DND-41 (cell line): ENCODE results near the gene CTRL.

Experiments
- ATAC-seq: fragments of 200-7000 bp; cut with Tn5 transposase; 3 replicates; pipeline ENCODE4 v1.9.1; 2021; ENCODE audit warnings: low read depth; ENCODE audit not compliant: insufficient read depth
- DNase-seq: peaks from one replicate; pipeline ENCODE4 v3.0.0-alpha.2; 2020
- H2AFZ ChIP-seq: 2 replicates; pipeline ENCODE4 v1.6.0; 2012; ENCODE audit warnings: low read depth, low read length
- H3K27ac ChIP-seq: 2 replicates; pipeline ENCODE4 v1.5.1; 2012; ENCODE audit warnings: low read length, inconsistent platforms
- H3K27me3 ChIP-seq: fragments of 200-600 bp; sonication (generic); 2 replicates; pipeline ENCODE4 v1.6.0; 2012; ENCODE audit warnings: low read length, mild to moderate bottlenecking, inconsistent platforms; ENCODE audit not compliant: insufficient read depth, poor library complexity
- H3K36me3 ChIP-seq: 2 replicates; pipeline ENCODE4 v1.5.1; 2012; ENCODE audit warnings: low read length, inconsistent platforms; ENCODE audit not compliant: insufficient read depth
- H3K4me1 ChIP-seq: 2 replicates; pipeline ENCODE4 v1.5.1; 2012; ENCODE audit warnings: mild to moderate bottlenecking, low read length; ENCODE audit not compliant: insufficient read depth
- H3K4me2 ChIP-seq: 2 replicates; pipeline ENCODE4 v1.6.0; 2012; ENCODE audit warnings: mild to moderate bottlenecking, moderate library complexity, low read length, inconsistent platforms; ENCODE audit not compliant: insufficient read depth
- H3K4me3 ChIP-seq, 2 experiments: fragments of 200-600 bp in 1 of 2; shearing (Covaris generic) in 1 of 2; 2 replicates each; pipeline ENCODE4 v1.5.1; 2012 to 2016; ENCODE audit warnings: inconsistent platforms in 2 of 2, low read length in 2 of 2, mild to moderate bottlenecking in 2 of 2, low read depth in 1 of 2, moderate library complexity in 1 of 2
- H3K79me2 ChIP-seq: 2 replicates; pipeline ENCODE4 v1.6.0; 2012; ENCODE audit warnings: low read length, inconsistent platforms; ENCODE audit not compliant: insufficient read depth
- H3K9ac ChIP-seq: 2 replicates; pipeline ENCODE4 v1.6.0; 2012; ENCODE audit warnings: low read depth, mild to moderate bottlenecking, inconsistent platforms, low read length, moderate library complexity
- H3K9me3 ChIP-seq: 2 replicates; pipeline ENCODE4 v1.5.1; 2012; ENCODE audit warnings: low read length, moderate library complexity, mild to moderate bottlenecking, inconsistent platforms; ENCODE audit not compliant: insufficient read depth, severe bottlenecking
- H4K20me1 ChIP-seq: 2 replicates; pipeline ENCODE4 v1.6.0; 2012; ENCODE audit warnings: low read length; ENCODE audit not compliant: insufficient read depth
- EZH2 ChIP-seq: IDR thresholded peaks from 3 replicates; pipeline ENCODE4 v1.6.1; 2012; ENCODE audit warnings: borderline replicate concordance, low read depth, mild to moderate bottlenecking, moderate library complexity, low read length, inconsistent platforms; ENCODE audit not compliant: severe bottlenecking
- TF ChIP-seq, protein P1 (sequence below): IDR thresholded peaks from 2 replicates; pipeline ENCODE4 v1.5.1; 2012; ENCODE audit warnings: borderline replicate concordance, low read length, moderate library complexity, mild to moderate bottlenecking; ENCODE audit not compliant: poor library complexity, severe bottlenecking; ENCODE audit errors: extremely low read depth

The CTRL gene

DNA sequence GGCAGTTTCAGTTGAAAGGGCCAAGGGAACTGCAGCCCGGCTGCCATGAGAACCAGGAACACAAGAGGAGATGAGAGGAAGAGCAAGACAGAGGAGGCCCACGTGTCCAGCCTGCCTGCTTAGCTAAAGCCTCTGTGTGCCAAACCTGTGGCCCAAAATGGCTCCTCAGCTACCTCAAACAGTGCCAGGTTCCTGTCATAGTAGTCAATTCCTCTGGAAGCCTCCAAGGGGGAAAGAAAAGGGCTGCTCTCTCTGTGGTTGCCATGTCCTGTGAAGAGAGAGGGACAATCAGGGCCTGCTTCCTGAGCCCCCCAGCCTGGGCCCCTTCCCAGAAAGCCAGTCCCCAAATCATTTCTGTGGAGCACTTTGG lies 31.6 kb upstream of the CTRL start:
- H4K20me1 ChIP-seq: peaks cover 19% of the 10 kb centered on the region
- no peaks in the 10 kb centered on the region for H3K27me3 ChIP-seq
- no peak overlapping the region for H3K9ac ChIP-seq
- no peaks in the 10 kb centered on the region for H3K9me3 ChIP-seq
- H3K4me2 ChIP-seq: no peak overlapping the region
- DNase-seq: no peak
- no peak overlapping the region for H2AFZ ChIP-seq
- no peak for ATAC-seq
- H3K4me3 ChIP-seq: no peak overlapping the region
- H3K36me3 ChIP-seq: peaks cover 44% of the 10 kb centered on the region
- TF ChIP-seq, protein P1, sequence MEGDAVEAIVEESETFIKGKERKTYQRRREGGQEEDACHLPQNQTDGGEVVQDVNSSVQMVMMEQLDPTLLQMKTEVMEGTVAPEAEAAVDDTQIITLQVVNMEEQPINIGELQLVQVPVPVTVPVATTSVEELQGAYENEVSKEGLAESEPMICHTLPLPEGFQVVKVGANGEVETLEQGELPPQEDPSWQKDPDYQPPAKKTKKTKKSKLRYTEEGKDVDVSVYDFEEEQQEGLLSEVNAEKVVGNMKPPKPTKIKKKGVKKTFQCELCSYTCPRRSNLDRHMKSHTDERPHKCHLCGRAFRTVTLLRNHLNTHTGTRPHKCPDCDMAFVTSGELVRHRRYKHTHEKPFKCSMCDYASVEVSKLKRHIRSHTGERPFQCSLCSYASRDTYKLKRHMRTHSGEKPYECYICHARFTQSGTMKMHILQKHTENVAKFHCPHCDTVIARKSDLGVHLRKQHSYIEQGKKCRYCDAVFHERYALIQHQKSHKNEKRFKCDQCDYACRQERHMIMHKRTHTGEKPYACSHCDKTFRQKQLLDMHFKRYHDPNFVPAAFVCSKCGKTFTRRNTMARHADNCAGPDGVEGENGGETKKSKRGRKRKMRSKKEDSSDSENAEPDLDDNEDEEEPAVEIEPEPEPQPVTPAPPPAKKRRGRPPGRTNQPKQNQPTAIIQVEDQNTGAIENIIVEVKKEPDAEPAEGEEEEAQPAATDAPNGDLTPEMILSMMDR: no peak
- H3K79me2 ChIP-seq: peaks cover 13% of the 10 kb centered on the region; the same call in 1 of the 2 replicates
- peaks cover 19% of the 10 kb centered on the region for H3K4me1 ChIP-seq
- H3K27ac ChIP-seq: no peak overlapping the region

DNA sequence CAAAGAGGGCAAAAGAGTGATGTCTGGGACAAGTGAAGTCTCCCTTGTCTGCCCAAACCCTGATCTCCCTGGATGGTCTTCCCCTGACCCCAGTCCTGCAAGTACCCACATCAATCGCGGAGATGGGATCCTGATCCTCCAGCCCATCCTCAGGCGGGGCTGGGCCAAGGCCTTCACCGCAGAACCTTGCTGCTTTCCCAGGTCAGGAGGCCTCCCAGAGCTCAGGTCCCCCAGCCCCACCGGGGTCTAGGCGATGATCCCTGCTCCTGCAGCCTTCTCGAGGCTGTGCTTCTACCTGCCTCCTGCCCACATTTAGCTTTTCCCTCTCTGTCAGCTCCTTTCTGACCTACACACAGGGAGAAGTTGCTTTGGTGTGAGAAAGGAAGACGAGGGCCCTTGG lies 30.5 kb upstream of the CTRL start:
- DNase-seq: no peak
- H3K36me3 ChIP-seq: peaks cover 53% of the 10 kb centered on the region

DNA sequence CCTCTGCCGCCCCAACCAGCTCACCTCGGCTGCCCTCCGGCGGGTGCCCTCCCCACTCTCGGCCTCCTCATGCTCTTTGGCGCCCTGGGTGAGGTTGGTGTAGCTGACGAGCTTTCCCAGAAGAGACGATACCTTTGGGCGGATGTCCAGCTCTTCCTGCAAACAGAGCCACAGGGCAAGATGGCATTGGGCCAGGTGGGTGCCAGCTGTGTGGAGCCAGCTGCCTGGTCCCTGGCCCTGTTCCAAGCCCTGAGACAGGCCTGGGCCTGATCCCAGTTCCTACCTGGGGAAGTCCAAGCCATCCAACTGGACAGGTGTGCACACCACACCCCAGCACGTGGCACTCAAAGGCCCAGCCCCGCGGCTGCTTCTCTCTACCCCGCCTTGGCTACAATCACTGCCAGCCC lies 29.9 kb upstream of the CTRL start:
- H4K20me1 ChIP-seq: peaks cover 9% of the 10 kb centered on the region; the same call in 1 of the 2 replicates
- no peaks in the 10 kb centered on the region for H3K79me2 ChIP-seq
- no peaks in the 10 kb centered on the region for H3K27me3 ChIP-seq
- H3K4me1 ChIP-seq: peaks cover 5% of the 10 kb centered on the region
- H3K36me3 ChIP-seq: peaks cover 53% of the 10 kb centered on the region
- H3K27ac ChIP-seq: no peak overlapping the region
- DNase-seq (no peak), ATAC-seq (no peak)
- TF ChIP-seq, protein P1: no peak
- TF ChIP-seq EZH2: no peak
- H2AFZ ChIP-seq: no peak overlapping the region
- H3K4me2 ChIP-seq: no peak overlapping the region
- no peaks in the 10 kb centered on the region for H3K9me3 ChIP-seq
- no peak overlapping the region for H3K9ac ChIP-seq
- H3K4me3 ChIP-seq: no peak overlapping the region

More for the DNA sequence above, 30.5 kb upstream of the CTRL start:
- no peak for ATAC-seq
- H3K27ac ChIP-seq: no peak overlapping the region
- no peak overlapping the region for H3K4me2 ChIP-seq
- no peak overlapping the region for H2AFZ ChIP-seq
- TF ChIP-seq EZH2: no peak
- TF ChIP-seq, protein P1: no peak
- peaks cover 5% of the 10 kb centered on the region; the same call in 1 of the 2 replicates for H3K79me2 ChIP-seq
- no peak overlapping the region for H3K9ac ChIP-seq
- peaks cover 10% of the 10 kb centered on the region for H3K4me1 ChIP-seq
- H3K27me3 ChIP-seq: no peaks in the 10 kb centered on the region
- H3K9me3 ChIP-seq: no peaks in the 10 kb centered on the region
- peaks cover 15% of the 10 kb centered on the region for H4K20me1 ChIP-seq
- H3K4me3 ChIP-seq: no peak overlapping the region

GRCh38 chr16:67959536-67960329 lies 28.1 kb upstream of the CTRL start:
- H3K4me2 ChIP-seq: no peak overlapping the region
- H3K4me1 ChIP-seq: no peaks in the 10 kb centered on the region
- ATAC-seq: no peak
- no peak for DNase-seq
- no peaks in the 10 kb centered on the region for H3K27me3 ChIP-seq
- H3K36me3 ChIP-seq: peaks cover 56% of the 10 kb centered on the region
- no peaks in the 10 kb centered on the region for H3K9me3 ChIP-seq
- no peak overlapping the region for H3K4me3 ChIP-seq
- H3K27ac ChIP-seq: no peak overlapping the region
- TF ChIP-seq, protein P1: no peak
- TF ChIP-seq EZH2: no peak
- no peaks in the 10 kb centered on the region for H3K79me2 ChIP-seq
- no peak overlapping the region for H2AFZ ChIP-seq
- no peaks in the 10 kb centered on the region for H4K20me1 ChIP-seq
- H3K9ac ChIP-seq: no peak overlapping the region
